Thyroid gland (tissue), 4 donors: ENCODE results near the gene GRIA4.
A peak's percentile ranks its signal among the peaks of the same experiment; 100 is the strongest.

Experiments used
- POLR2A ChIP-seq, 2 donors: fragments of 450-650 bp; IDR thresholded peaks; one replicate each; pipeline ENCODE4 v1.6.1; 2017; ENCODE audit warnings: antibody characterized with exemption in 2 of 2, mild to moderate bottlenecking in 2 of 2, moderate library complexity in 1 of 2
- TF ChIP-seq, protein P1 (sequence below), 6 experiments: fragments of 200-600 bp in 3 of 6; fragments of 450-650 bp in 3 of 6; sonication (generic) in 3 of 6; IDR thresholded peaks; one replicate each; pipeline ENCODE4 v1.5.1; 2016 to 2019; ENCODE audit warnings: antibody characterized with exemption in 6 of 6, mild to moderate bottlenecking in 2 of 6, inconsistent platforms in 1 of 6, moderate library complexity in 1 of 6

DNA sequence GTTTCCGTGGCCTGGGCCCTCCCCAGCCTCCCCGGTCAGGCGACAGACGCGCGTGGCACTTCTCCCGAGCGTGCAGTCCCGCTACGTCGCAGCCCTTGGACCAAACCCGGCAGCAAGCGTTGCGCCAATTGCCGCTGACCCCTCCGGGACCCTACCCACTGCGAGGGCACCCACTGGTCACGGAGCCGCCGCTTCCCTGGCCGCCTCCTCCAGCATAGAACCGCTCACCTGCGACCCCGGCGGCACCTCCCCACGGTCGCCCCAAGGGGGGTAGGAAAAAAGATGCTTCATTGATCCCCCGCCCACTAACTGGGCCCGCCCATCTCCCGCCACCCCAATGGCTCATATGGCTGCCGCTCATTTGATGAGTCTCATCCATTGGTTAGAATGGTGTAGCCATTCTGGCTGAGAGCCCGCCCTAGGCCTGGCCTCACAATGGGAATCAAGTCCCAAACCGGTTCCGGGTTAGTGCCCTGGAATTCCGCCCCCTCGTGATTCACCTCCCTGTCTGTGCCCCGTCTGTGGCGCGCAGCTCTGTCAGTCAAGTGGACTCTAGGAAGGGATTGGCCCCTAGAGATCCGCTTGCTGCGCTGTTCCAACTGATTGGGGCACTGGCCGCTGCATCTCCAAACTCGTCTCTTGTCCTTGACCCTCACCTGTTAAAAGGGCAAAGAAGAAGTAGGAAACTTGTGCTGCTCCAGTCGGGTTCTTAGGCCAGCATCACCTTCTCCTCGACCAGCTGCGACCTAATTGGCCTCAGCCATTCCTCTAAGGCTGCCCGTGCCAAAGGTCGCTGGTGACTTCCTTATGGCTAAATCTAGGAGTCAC lies 412.3 kb downstream of the GRIA4 start, which contains the start of gene MSANTD4:
- TF ChIP-seq, protein P1, sequence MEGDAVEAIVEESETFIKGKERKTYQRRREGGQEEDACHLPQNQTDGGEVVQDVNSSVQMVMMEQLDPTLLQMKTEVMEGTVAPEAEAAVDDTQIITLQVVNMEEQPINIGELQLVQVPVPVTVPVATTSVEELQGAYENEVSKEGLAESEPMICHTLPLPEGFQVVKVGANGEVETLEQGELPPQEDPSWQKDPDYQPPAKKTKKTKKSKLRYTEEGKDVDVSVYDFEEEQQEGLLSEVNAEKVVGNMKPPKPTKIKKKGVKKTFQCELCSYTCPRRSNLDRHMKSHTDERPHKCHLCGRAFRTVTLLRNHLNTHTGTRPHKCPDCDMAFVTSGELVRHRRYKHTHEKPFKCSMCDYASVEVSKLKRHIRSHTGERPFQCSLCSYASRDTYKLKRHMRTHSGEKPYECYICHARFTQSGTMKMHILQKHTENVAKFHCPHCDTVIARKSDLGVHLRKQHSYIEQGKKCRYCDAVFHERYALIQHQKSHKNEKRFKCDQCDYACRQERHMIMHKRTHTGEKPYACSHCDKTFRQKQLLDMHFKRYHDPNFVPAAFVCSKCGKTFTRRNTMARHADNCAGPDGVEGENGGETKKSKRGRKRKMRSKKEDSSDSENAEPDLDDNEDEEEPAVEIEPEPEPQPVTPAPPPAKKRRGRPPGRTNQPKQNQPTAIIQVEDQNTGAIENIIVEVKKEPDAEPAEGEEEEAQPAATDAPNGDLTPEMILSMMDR (IDR thresholded peaks at IDR 0.05), result peak in 1 of 6 experiments; percentile 20
- TF ChIP-seq POLR2A (IDR thresholded peaks at IDR 0.05), result peak in 1 of 2 donors; percentile 54
